H1 (cell line): Measurements from ENCODE around the gene DCTN5. TPM values are rescaled to one million over a fixed set of nuclear protein-coding genes. Genes with fewer than 3 reads are reported as not detected.

Experiments
- CTCF ChIA-PET: fragments of 300-600 bp; sonication (Branson Sonifier 250); formaldehyde crosslinking; loops from one replicate; lab custom pipeline; 2021; ENCODE audit not compliant: partially characterized antibody; lab: Charles Lee
- POLR2A ChIA-PET: fragments of 300-600 bp; sonication (Branson Sonifier 250); formaldehyde crosslinking; loops from one replicate; lab custom pipeline; 2021; ENCODE audit warnings: inconsistent platforms; ENCODE audit not compliant: partially characterized antibody; lab: Charles Lee
- DNase-seq, 2 experiments: peaks; one replicate each; pipeline versions ENCODE4 v3.0.0 to v3.0.0-alpha.2; 2010 to 2022; ENCODE audit warnings: low spot score in 2 of 2, low read depth in 1 of 2, mixed read lengths in 1 of 2
- FAIRE-seq: peaks from 2 replicates; lab custom pipeline; 2011; peaks lifted over from hg19 to GRCh38; lab: Jason Lieb, UNC
- H2AFZ ChIP-seq: 2 replicates; pipeline ENCODE4 v1.8.1; 2012; ENCODE audit warnings: low read length, inconsistent platforms
- H2AK5ac ChIP-seq: 2 replicates; pipeline ENCODE4 v1.6.1; 2013; ENCODE audit warnings: low read depth, low read length
- H2BK120ac ChIP-seq: replicated peaks from 2 replicates; pipeline ENCODE3; 2013; ENCODE audit warnings: low read depth, low read length, inconsistent platforms
- H2BK12ac ChIP-seq: 2 replicates; pipeline ENCODE4 v1.6.1; 2013; ENCODE audit warnings: low read depth, low read length
- H2BK15ac ChIP-seq: 2 replicates; pipeline ENCODE4 v1.6.1; 2013; ENCODE audit warnings: low read length
- H2BK20ac ChIP-seq: 2 replicates; pipeline ENCODE4 v1.6.1; 2013; ENCODE audit warnings: low read length
- H2BK5ac ChIP-seq: 2 replicates; pipeline ENCODE4 v1.6.1; 2013; ENCODE audit warnings: low read depth, low read length
- H3K14ac ChIP-seq: 2 replicates; pipeline ENCODE4 v1.6.1; 2013; ENCODE audit warnings: inconsistent platforms; ENCODE audit not compliant: insufficient read length
- H3K18ac ChIP-seq: 2 replicates; pipeline ENCODE4 v1.6.1; 2013; ENCODE audit warnings: low read length; ENCODE audit errors: extremely low read depth
- H3K23ac ChIP-seq: 2 replicates; pipeline ENCODE4 v1.6.1; 2013; ENCODE audit warnings: inconsistent platforms; ENCODE audit not compliant: insufficient read length
- H3K23me2 ChIP-seq: 2 replicates; pipeline ENCODE4 v1.6.1; 2013; ENCODE audit warnings: low read depth, low read length
- H3K27ac ChIP-seq: 2 replicates; pipeline ENCODE4 v1.6.1; 2011; ENCODE audit warnings: low read depth, low read length, inconsistent platforms
- H3K27me3 ChIP-seq, 4 experiments: replicated peaks in 1 of 4; 1 replicate in 1 of 4; 2 replicates in 3 of 4; pipeline versions ENCODE4 v1.6.1 to v1.8.1; 2011 to 2013; ENCODE audit warnings: low read length in 3 of 4, mild to moderate bottlenecking in 3 of 4, inconsistent platforms in 2 of 4, mixed read lengths in 2 of 4, moderate library complexity in 1 of 4; ENCODE audit not compliant: control insufficient read depth in 3 of 4, insufficient read depth in 3 of 4; ENCODE audit errors: extremely low read depth in 1 of 4
- H3K36me3 ChIP-seq, 4 experiments: 2 replicates each; pipeline versions ENCODE4 v1.6.1 to v1.8.1; 2011 to 2013; ENCODE audit warnings: mild to moderate bottlenecking in 4 of 4, low read length in 3 of 4, moderate library complexity in 2 of 4, control low read depth in 1 of 4, inconsistent platforms in 1 of 4; ENCODE audit not compliant: insufficient read depth in 4 of 4, control insufficient read depth in 2 of 4
- H3K4ac ChIP-seq: replicated peaks from 2 replicates; pipeline ENCODE3; 2013; ENCODE audit warnings: low read length, low read depth, mixed read lengths, inconsistent platforms; ENCODE audit not compliant: insufficient read length
- H3K4me1 ChIP-seq, 4 experiments: replicated peaks in 1 of 4; 1 replicate in 1 of 4; 2 replicates in 3 of 4; pipeline versions ENCODE4 v1.6.1 to v1.8.1; 2011 to 2013; ENCODE audit warnings: low read length in 3 of 4, inconsistent platforms in 2 of 4, mixed read lengths in 1 of 4; ENCODE audit not compliant: insufficient read depth in 4 of 4, control insufficient read depth in 3 of 4
- H3K4me2 ChIP-seq, 2 experiments: 2 replicates each; pipeline versions ENCODE4 v1.6.1 to v1.8.1; 2011 to 2013; ENCODE audit warnings: low read depth in 2 of 2, low read length in 2 of 2, control low read depth in 1 of 2, inconsistent platforms in 1 of 2, mild to moderate bottlenecking in 1 of 2; ENCODE audit not compliant: insufficient read depth in 1 of 2
- H3K4me3 ChIP-seq, 4 experiments: fragments of 200-600, 300-600 bp in 1 of 4; sonication (generic), shearing (Covaris generic), sonication (Bioruptor Twin) in 1 of 4; 2 replicates each; pipeline versions ENCODE4 v1.5.1 to v1.8.1; 2011 to 2016; ENCODE audit warnings: low read length in 4 of 4, low read depth in 3 of 4, control low read depth in 2 of 4, inconsistent platforms in 2 of 4, mild to moderate bottlenecking in 2 of 4, mixed read lengths in 1 of 4, moderate library complexity in 1 of 4; ENCODE audit not compliant: insufficient read depth in 2 of 4; ENCODE audit errors: extremely low read depth in 1 of 4
- H3K56ac ChIP-seq: replicated peaks from 2 replicates; pipeline ENCODE3; 2013; ENCODE audit warnings: low read depth, mild to moderate bottlenecking, mixed read lengths, low read length, inconsistent platforms; ENCODE audit not compliant: insufficient read length
- H3K79me1 ChIP-seq: 2 replicates; pipeline ENCODE4 v1.6.1; 2013; ENCODE audit warnings: low read depth, low read length, control low read depth
- H3K79me2 ChIP-seq, 2 experiments: 2 replicates each; pipeline versions ENCODE4 v1.6.1 to v1.8.1; 2012 to 2013; ENCODE audit warnings: low read length in 2 of 2, mild to moderate bottlenecking in 2 of 2, inconsistent platforms in 1 of 2; ENCODE audit not compliant: insufficient read depth in 2 of 2, control insufficient read depth in 1 of 2
- H3K9ac ChIP-seq, 4 experiments: replicated peaks in 1 of 4; 1 replicate in 1 of 4; 2 replicates in 3 of 4; pipeline versions ENCODE4 v1.6.1 to v1.8.1; 2011 to 2013; ENCODE audit warnings: low read depth in 3 of 4, low read length in 3 of 4, control low read depth in 2 of 4, mild to moderate bottlenecking in 2 of 4, moderate library complexity in 2 of 4, inconsistent platforms in 1 of 4; ENCODE audit errors: extremely low read depth in 1 of 4
- H3K9me3 ChIP-seq, 2 experiments: 2 replicates each; pipeline versions ENCODE4 v1.6.1 to v1.8.1; 2012 to 2013; ENCODE audit warnings: mild to moderate bottlenecking in 2 of 2, moderate library complexity in 2 of 2, control low read depth in 1 of 2, inconsistent platforms in 1 of 2, low read depth in 1 of 2, low read length in 1 of 2, mixed read lengths in 1 of 2; ENCODE audit not compliant: insufficient read depth in 2 of 2
- H4K20me1 ChIP-seq, 2 experiments: replicated peaks in 1 of 2; 2 replicates each; pipeline versions ENCODE3 to v1.8.1; 2011 to 2013; ENCODE audit warnings: inconsistent platforms in 2 of 2, low read length in 2 of 2, mild to moderate bottlenecking in 1 of 2; ENCODE audit not compliant: insufficient read depth in 2 of 2, control insufficient read depth in 1 of 2
- H4K5ac ChIP-seq: 2 replicates; pipeline ENCODE4 v1.6.1; 2013; ENCODE audit warnings: low read length, low read depth, mixed read lengths, inconsistent platforms; ENCODE audit not compliant: insufficient read length
- H4K8ac ChIP-seq: 2 replicates; pipeline ENCODE4 v1.8.0; 2013; ENCODE audit warnings: mild to moderate bottlenecking, moderate library complexity, low read length, inconsistent platforms; ENCODE audit not compliant: insufficient read depth; ENCODE audit errors: extremely low read depth
- H4K91ac ChIP-seq: replicated peaks from 2 replicates; pipeline ENCODE3; 2013; ENCODE audit warnings: low read length, mixed read lengths, inconsistent platforms; ENCODE audit not compliant: insufficient read length
- CHD2 ChIP-seq: IDR thresholded peaks from 2 replicates; pipeline ENCODE4 v1.6.1; 2012; ENCODE audit warnings: low read length, improper control_type of control experiment
- KDM1A ChIP-seq: fragments of 200-600, 300-600 bp; sonication (generic); IDR thresholded peaks from 2 replicates; pipeline ENCODE4 v1.7.1; 2016; ENCODE audit warnings: mild to moderate bottlenecking, low read length, borderline replicate concordance
- TAF1 ChIP-seq: IDR thresholded peaks from 2 replicates; pipeline ENCODE4 v1.6.1; 2011; ENCODE audit warnings: mild to moderate bottlenecking, low read depth, low read length
- TAF7 ChIP-seq: optimal IDR thresholded peaks from 2 replicates; pipeline ENCODE3; 2011; ENCODE audit warnings: low read depth, mild to moderate bottlenecking, inconsistent platforms, low read length, moderate library complexity, borderline replicate concordance
- WGBS, 2 experiments: shearing (Covaris generic) in 1 of 2; methylation state at CpG; one replicate each; pipeline versions ENCODE4 v1.1.6 to v1.1.7; 2013 to 2015; ENCODE audit warnings: low lambda C conversion rate in 2 of 2, mixed read lengths in 2 of 2, inconsistent platforms in 1 of 2, low coverage in 1 of 2, missing lambda C conversion rate in 1 of 2; ENCODE audit not compliant: insufficient replicate concordance in 2 of 2, insufficient coverage in 1 of 2, insufficient read length in 1 of 2; ENCODE audit errors: extremely low coverage in 1 of 2, missing lambda C conversion rate in 1 of 2; 5-methylcytosine and 5-hydroxymethylcytosine counted together
- polyA plus RNA-seq, 7 experiments: library from polyadenylated mRNA; depleted of rRNA in 3 of 7; stranded (reverse) in 5 of 7; unstranded in 2 of 7; fragments of >200 nt in 5 of 7; fragments of 200-250 nt in 2 of 7; gene quantifications; 1 replicate in 5 of 7; 2 replicates in 1 of 7; 4 replicates in 1 of 7; pipeline versions ENCODE4 v1.2.1 to v1.2.3, GENCODE V29; 2011 to 2013; ENCODE audit warnings: missing spikeins in 2 of 7, mixed read lengths in 2 of 7
- total RNA-seq: library from RNA; stranded (reverse); fragmentation: NEBNext Ultra II Directional; extraction: Animal tissue kit (Norgen Biotek cat#: 25700); gene quantifications from 2 replicates; pipeline ENCODE4 v1.2.1, GENCODE V29; 2021
- TF ChIP-seq, protein P1 (sequence below): IDR thresholded peaks from 2 replicates; pipeline ENCODE4 v1.6.1; 2012; ENCODE audit warnings: inconsistent platforms

The DCTN5 gene
- total and polyA plus RNA-seq, 2 of the 8 experiments (the other 6 are each of a cell fraction or from before 2014, with no cell fraction given), result 36.0 to 74.0 TPM

DNA sequence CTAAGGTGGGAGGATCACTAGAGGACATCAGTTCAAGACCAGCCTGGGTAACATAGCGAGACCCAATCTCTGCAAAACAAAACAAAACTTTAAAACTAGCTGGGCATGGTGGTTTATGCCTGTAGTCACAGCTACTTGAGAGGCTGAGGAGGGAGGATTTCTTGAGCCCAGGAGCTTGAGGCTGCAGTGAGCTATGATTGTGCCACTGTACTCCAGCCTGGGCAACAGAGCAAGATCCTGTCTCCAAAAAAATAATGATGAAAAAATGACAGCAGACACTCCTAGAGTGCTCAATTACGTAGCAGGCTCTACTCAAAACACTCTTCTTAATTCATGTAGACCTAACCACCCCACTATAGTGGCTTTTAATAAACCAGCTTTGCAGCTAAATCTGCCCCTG is 58.8 kb downstream of the DCTN5 start:
- Histone ChIP-seq H3K23me2 (peaks cover 1% of the 10 kb centered on the region; the same call in 1 of the 2 replicates), H3K4me3 (no peak overlapping the region), H2BK20ac (no peak overlapping the region), H3K79me1 (no peaks in the 10 kb centered on the region), H2BK15ac (peak overlapping the region; percentile 81; the same call in 1 of the 2 replicates), H2AFZ (no peak overlapping the region), H3K56ac (no peak overlapping the region), H3K4me1 (peaks cover 0 to 5% (median 3%) of the 10 kb centered on the region in 4 experiments; a peak in 5 of 7 replicates), H3K36me3 (no peaks in the 10 kb centered on the region), H3K4ac (no peak overlapping the region), H4K5ac (no peak overlapping the region), H3K27ac (no peak overlapping the region), H3K27me3 (no peaks in the 10 kb centered on the region), H2BK5ac (no peak overlapping the region), H3K9ac (no peak overlapping the region), H2BK120ac (no peak overlapping the region), H2AK5ac (no peak overlapping the region), H3K4me2 (no peak overlapping the region), H2BK12ac (no peak overlapping the region), H4K20me1 (no peaks in the 10 kb centered on the region), H4K91ac (no peak overlapping the region), H3K14ac (no peak overlapping the region), H3K79me2 (no peaks in the 10 kb centered on the region), H3K18ac (no peak overlapping the region), H3K9me3 (no peaks in the 10 kb centered on the region), H3K23ac (no peak overlapping the region), H4K8ac (no peak overlapping the region)
- no peak for FAIRE-seq
- 0 out of 2 replicates have a peak, but pooled peaks have one; percentile 22 for TF ChIP-seq KDM1A
- no peak for TF ChIP-seq CHD2
- TF ChIP-seq TAF1, result no peak
- TF ChIP-seq TAF7, result no peak
- TF ChIP-seq, protein P1, sequence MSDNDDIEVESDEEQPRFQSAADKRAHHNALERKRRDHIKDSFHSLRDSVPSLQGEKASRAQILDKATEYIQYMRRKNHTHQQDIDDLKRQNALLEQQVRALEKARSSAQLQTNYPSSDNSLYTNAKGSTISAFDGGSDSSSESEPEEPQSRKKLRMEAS, result no peak
- CTCF ChIA-PET, result interaction anchor here (0.6 to 2.4 kb wide), 6 partner anchors 7 to 347 kb away, joined by 3 to 11 read pairs (median 4); partner anchors contain the start of gene PLK1
- no peak for DNase-seq
- POLR2A ChIA-PET, result interaction anchor here (0.5 to 2.2 kb wide), 11 partner anchors 9 to 86 kb away, joined by 3 to 13 read pairs (median 4); partner anchors contain the start of genes DCTN5, PALB2 and PLK1
- WGBS, 2 experiments, result 74% methylated on average over 2 of the region's 2 CpGs; no CpG with 5 or more reads in 1 of the 2 experiments
